ENCODE results near the gene TIAM1.

The TIAM1 gene

DNA sequence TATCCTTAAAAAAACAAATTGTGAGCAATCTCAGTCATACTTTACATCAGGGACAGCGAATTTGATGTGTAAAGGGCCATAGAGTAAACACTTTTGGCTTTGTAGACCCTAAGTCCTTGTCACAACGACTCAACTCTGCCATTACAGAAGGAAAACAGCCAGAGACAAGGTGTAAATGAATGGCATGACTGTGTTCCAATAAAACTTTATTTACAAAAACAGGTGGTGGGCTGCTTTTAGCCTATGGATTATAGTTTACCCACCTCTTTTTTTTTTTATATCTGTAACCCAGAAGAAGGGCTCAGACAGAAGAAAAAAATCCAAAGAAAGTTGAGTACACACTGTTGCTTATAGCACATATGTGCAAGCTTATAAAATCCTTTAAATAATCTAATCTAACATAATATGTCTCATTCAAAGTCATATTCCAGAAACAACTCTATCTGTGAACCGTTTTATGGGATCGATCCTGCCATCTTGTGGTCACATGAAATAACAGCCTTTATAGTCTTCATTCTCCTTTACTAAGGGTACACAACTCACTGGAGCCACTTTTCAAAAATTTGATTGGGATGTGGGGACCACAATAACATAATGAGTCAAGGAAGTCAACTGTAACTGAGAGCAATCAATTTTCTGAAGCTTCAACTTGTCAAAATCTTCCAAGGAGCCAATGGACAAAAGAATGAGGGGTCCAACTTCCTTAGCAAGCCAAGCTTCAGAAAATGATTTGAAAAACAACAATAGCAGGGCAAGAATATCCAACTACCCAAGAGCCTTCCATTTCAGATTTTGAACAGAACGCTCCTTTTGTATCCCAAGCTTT, 163.6 kb downstream of the TIAM1 start:
- no peak overlapping the region for H3K4me3 ChIP-seq (ENCODE audit: low read depth, low read length)
- TF ChIP-seq, protein P1, sequence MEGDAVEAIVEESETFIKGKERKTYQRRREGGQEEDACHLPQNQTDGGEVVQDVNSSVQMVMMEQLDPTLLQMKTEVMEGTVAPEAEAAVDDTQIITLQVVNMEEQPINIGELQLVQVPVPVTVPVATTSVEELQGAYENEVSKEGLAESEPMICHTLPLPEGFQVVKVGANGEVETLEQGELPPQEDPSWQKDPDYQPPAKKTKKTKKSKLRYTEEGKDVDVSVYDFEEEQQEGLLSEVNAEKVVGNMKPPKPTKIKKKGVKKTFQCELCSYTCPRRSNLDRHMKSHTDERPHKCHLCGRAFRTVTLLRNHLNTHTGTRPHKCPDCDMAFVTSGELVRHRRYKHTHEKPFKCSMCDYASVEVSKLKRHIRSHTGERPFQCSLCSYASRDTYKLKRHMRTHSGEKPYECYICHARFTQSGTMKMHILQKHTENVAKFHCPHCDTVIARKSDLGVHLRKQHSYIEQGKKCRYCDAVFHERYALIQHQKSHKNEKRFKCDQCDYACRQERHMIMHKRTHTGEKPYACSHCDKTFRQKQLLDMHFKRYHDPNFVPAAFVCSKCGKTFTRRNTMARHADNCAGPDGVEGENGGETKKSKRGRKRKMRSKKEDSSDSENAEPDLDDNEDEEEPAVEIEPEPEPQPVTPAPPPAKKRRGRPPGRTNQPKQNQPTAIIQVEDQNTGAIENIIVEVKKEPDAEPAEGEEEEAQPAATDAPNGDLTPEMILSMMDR (IDR thresholded peaks at IDR 0.05; ENCODE audit: low read depth, low read length), result peak; percentile 35; the same call in 1 of the 2 replicates

DNA sequence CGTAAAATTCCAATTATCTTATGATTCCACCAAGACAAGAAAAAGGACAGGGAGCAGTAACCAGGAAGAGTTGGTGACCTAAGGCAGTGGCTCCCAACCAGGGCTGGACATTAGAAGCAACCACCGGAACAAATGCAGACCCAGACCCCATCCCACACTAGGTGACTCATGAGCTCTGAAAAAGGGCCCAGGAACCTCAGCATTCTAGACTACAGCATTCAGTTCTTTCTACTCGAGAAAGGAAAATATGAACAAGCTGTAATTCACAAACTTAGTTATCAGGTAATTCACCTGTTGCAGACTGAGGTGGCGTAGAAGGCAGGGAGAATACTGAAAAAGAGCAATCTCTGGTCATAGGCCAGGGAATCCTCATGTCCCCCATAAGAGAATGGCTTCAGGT, 167.3 kb downstream of the TIAM1 start:
- H3K4me3 ChIP-seq (ENCODE audit: low read depth, low read length), result no peak overlapping the region
- TF ChIP-seq, protein P1 (IDR thresholded peaks at IDR 0.05; ENCODE audit: low read depth, low read length), result no peak

DNA sequence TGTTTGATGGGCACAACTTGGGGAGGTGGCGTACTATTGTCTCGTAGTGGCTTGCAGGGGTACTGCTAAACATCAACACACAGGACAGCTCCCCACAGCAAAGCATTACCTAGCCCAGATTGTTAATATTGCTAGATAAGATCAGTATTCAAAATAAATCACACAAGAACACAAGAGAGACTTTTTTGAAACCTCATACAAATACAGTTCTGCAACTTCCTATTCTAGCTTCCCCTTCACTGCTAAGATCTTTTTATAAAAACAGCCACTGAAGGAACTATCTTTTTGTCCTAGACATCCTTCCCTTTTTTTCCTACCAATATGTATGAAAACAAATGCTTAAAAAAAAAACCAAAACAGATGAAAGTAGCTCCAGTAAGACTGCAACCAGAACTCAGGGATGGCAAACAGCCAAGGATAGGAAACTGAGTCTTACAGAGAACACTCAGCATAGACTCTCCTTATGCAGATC, 167.9 kb downstream of the TIAM1 start:
- H3K4me3 ChIP-seq (ENCODE audit: low read depth, low read length), result no peak overlapping the region
- TF ChIP-seq, protein P1 (IDR thresholded peaks at IDR 0.05; ENCODE audit: low read depth, low read length), result no peak

DNA sequence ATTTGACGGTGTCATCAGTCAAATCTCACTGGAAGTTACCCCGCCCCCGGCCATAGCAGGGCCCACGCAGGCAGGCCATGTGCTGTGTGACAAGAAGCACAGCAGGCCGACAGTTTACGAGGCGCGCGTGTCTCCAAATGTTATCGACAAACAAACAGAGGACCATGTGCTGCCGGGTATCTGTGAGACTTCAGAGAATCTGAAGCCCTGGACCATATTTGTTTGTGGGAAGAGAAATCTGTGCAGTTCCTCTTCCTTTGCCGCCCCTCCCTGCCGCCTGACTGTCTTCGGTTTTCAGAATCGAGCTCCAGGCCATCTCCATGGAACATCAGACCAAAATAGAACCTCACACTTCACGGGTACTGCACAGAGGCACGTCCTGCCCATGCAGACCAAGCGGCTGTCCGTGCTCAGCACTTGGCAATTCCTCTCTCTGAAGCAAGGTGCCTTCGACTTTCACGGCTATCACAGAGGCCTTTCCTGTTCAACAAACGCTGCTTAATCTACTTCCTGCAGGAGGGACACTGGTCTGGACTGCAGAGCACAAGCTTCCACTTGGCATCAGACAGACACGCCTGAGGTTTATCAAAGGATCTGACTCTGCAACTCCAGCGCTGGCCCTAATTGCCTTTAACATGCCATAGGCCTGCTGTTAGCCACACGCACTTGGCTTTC, 170.0 kb downstream of the TIAM1 start:
- H3K4me3 ChIP-seq (ENCODE audit: low read depth, low read length), result no peak overlapping the region
- TF ChIP-seq, protein P1 (IDR thresholded peaks at IDR 0.05; ENCODE audit: low read depth, low read length), result no peak

DNA sequence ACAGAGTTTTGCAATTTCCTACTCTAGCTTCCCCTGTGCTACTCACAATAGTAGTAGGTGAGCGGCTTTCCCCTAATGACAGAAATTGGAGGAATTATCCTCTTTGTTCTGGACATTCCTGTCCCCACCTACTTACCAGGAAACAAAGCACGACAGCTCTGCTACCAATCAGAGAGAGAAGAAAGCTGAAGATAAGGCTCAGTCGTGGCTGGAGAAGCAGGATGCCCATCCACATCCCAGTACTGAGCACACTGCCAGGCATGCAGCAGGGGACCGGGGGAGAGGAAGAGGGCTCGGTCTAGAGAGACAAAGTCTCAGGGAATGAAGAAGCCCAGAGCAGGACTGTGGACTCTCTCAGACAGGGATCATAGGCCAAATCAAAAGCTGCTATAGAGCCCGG, 171.7 kb downstream of the TIAM1 start:
- TF ChIP-seq, protein P1 (IDR thresholded peaks at IDR 0.05; ENCODE audit: low read depth, low read length), result no peak
- H3K4me3 ChIP-seq (ENCODE audit: low read depth, low read length), result no peak overlapping the region

DNA sequence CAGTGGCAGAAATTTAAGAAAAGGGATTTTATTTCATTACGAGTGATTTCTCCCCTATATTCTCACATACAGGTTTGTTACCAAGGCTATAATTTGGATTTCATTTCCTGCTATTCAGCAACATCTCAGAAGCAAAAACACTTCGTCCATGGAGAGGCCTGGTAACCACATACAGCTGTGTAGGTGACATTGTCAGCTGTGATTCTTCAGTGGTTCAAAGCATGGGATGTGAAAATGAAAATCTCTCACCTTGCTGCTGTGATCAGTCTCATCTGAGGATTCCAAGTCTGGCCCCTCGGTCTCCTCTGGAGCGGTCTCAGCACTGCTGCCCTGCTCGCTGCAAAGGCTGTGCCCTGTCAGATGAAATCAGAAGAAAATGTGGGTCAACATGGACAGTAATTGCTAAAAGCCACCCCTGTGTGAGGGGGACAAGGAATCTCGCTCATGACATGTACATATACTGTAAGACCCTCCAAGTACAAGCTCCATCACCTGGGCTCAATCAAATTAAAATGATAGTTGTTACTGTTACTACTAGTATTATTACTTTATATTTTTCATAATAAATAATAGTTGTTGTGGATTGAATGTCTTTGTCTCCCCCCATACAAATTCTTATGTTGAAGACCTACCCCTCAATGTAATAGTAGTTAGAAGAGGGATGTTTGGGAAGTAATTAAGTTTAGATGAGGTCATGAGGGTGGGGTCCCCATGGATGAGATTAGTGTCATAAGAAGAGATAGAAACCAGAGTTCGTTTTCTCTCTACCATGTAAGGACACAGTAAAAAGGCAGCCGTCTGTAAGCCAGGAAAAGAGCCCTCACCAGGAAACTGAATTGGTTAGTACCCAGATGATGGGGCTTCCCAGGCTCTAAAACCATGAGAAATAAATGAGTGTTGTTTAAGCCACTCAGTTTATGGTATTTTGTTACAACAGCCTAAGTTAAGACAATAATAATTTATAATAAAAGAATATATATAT, 179.1 kb downstream of the TIAM1 start:
- no peak overlapping the region for H3K4me3 ChIP-seq (ENCODE audit: low read depth, low read length)
- TF ChIP-seq, protein P1 (IDR thresholded peaks at IDR 0.05; ENCODE audit: low read depth, low read length), result no peak

Measured in WI38 (cell line).